NCI-H526 (cell line): ENCODE measurements around the gene XRCC3.
A peak's percentile ranks its signal among the peaks of the same experiment; 100 is the strongest.

ENCODE experiments used
- DNase-seq, 2 experiments: peaks; one replicate each; lab custom pipeline; 2025; lab: John Stamatoyannopoulos, UW

XRCC3 gene

DNA sequence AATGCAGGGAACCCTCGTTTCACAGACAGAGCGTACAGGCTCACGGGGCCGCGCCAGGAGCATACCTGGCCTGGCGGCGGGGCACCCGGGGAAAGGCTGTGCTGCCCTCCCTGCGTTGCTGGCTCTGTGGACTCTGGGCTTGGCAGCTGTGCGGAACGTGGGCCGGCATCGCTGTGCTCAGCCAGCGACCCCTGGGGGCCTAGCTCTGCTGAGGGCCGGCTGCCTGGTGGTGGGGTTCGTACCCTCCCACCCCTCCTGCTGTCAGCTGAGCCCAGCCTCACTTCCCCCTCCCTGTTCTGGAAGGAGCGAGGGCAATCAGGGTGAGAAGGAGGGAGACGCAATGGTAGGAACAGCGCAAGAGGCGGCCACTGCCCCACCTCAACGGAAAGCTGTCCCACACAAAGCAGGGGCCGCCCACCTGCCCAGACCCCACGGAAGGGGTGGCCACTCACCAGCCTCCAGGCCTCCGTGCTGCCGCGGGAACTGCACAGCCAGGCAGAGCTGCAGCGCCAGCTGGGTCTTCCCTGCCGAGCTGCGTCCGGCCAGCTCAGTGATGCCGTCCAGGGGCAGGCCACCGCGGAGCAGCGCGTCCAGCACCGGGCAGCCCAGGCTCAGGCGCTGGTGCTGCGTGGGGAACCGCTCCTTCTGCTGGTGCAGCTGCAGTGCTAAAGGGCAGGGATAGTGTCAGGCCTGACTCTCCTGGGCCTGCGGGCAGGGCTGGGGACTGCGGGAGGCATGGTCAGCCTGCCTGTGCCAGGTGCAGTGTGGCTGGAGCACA is 8.5 kb downstream of the XRCC3 start:
- DNase-seq = no peak

DNA sequence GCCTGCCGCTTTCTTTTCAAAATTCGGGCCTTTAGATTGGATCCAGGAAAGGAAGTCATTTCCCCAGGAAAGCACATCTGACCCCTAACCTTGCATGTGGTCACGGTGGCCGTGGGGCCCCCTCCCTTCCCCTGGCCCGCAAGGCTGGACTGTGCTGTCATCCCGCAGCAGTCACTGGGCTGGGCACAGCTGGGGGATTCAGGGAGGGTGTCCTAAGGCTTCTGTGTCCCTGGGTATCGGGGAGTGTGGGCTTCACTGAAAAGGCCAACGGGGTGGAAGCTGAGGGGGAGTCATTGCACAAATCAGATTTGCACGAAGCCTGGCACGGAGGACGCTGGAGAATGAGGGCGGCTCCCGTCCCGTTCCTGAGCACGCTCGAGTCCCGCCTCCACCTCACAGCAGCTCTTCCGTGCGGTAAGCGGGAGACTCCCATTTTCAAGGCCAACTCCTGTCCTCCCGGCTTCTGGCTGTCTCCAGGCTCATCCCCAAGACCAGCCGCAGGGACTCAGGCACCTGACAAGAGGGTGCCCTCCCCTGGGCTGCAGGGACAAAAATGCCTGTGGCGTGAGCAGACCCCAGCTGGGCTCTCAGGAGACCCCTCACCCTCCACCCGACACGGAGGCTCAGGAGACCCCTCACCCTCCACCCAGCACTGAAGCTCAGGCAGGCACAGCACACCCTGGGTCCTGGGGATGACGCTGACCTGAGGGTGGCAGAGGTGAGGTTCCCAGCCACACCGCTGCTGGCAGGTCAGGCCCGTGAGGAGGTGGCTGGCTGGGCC is 9.6 kb downstream of the XRCC3 start:
- no peak for DNase-seq

DNA sequence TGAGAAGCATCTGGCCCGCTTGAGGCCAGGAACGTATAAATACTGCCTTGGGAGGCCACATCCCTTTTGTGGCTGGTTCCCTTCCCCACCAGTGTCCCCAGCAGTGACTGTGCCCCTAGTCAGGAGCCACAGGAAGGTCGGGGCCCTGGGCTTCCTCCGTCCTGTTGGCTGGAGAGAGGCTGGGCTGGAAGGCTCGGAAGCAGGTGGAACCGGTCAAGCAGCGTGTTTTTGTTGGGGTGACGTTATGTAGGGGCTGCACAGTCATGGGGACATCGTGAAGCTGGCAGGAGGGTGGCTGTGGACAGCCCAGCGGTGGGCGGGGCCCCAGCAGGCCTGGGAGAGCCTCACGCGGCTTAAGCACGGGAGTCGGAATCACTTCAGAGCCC is 10.1 kb downstream of the XRCC3 start:
- DNase-seq = no peak

DNA sequence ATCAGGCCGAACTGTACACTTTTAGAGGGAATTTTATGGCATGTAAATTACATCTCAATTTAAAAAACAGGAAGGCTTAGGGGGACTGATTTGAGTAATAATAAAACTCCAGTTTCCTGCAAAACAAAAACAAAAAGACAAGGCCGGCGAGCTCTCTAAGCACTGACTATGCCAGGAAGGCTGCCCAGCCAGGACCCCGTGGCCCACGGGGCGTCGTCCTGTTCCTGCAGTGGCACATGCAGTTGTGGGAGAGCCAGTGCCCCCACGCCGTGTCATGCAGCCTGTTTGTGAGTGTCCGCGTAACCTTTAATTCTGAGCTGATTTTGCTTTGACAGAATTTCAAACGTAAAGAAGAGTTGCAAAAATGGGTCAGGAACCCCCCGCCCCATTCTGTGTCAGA is 10.5 kb downstream of the XRCC3 start:
- DNase-seq = no peak

DNA sequence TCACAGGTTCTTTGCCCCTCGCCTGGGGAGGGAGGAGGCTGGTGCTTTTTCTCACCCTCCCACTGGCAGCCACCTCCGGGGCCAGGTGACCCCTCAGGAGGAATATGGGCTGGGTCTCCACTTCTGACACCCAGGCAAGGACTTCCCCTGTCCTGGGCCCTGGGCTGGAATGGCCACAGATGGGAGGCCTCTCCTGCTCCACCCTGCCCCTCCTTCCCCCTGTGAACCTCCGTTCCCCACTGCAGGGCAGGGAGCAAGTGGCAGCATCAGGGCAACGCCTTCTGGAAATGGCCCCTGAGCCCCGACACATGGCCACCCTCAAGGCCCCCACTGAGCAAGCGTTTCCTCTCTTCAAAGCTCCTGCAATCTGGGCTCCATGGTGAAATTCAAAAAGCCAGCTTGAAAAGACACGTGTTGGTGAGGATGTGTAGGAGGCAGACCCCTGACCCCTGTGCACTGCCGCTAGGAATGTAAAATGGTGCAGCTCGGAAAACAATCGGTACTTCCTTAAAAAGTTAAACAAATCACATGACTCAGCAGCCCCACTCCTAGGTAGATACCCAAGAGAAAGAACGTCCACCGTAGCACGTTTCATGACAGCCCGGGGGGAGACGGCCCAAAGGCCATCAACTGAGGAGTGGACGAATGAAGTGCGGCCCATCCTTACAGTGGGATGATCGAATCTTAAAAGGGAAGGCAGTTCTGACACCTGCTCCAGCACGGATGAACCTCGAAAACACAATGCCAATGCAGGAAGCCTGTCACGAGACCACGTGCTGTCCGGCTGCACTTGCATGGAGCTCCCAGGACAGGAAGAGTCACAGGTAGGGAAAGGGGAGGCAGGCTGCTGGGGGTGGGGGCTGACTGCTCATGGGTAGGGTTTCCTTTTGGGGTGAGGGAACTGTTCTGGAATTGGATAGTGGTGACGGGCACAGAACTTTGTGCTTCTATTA is 11.5 kb downstream of the XRCC3 start:
- DNase-seq = no peak

DNA sequence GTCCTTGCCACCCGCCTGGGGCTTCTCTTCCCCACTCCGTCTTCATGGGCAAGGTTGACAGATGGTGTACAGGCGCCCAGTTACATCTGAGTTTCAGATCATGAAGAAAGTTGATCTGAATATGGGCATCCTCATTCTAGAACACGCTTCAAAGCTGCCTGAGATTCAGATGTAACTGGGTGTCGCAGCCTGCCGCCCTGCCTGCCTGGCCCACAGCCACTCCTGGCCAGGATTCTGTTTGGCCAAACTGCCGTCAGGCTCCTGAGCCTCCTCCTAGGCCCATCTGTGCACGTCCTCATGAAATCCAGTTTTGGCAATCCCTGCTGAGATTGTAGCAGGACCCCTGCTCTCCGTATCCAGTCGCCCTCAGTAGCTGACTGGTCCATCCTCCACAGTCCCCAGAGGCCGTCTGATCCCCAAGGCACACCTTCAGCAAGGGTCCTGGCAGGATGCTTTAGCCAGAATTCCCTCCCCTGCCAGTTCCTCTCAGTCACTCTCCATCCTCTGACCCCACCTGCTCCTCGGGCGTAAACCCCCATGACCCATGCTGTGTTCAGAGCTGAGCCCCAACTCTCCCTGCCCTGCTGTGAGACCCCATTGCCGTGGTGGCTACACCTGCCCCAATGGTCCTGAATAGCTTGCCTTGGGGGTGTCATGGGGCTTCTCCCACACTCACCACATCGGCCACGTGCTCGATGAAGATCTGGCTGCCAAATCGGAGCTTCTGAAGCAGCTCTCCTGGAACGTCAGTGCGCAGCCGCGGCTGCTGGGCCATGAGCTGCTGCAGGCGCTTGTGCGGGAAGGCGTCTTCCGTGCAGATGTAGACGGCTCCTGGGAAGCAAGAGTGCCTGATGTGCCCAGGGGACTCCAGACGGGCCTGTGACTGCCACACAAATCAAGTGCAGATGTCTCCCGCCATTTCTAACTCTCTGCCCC is 12.5 kb downstream of the XRCC3 start:
- DNase-seq = no peak

DNA sequence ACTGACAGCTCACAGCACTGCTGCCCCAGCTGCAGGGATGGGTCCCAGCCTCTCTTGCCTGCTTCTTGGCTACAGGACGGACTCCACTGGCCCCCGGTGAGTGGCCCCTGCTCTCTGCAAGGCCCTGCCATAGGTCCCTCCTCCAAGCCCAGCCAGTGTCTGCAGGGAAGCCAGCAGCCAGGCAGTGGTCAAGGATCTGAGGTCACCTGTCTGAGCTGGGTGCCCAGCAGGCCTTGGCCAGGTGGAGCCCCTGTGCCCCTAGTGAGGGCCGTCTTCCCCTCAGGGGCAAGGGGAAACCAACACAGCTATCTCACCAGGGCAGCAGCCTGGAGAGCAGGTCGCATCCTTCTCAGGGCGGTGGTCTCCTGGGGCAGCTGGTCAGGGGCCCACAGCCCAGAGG is 13.2 kb downstream of the XRCC3 start:
- no peak for DNase-seq

DNA sequence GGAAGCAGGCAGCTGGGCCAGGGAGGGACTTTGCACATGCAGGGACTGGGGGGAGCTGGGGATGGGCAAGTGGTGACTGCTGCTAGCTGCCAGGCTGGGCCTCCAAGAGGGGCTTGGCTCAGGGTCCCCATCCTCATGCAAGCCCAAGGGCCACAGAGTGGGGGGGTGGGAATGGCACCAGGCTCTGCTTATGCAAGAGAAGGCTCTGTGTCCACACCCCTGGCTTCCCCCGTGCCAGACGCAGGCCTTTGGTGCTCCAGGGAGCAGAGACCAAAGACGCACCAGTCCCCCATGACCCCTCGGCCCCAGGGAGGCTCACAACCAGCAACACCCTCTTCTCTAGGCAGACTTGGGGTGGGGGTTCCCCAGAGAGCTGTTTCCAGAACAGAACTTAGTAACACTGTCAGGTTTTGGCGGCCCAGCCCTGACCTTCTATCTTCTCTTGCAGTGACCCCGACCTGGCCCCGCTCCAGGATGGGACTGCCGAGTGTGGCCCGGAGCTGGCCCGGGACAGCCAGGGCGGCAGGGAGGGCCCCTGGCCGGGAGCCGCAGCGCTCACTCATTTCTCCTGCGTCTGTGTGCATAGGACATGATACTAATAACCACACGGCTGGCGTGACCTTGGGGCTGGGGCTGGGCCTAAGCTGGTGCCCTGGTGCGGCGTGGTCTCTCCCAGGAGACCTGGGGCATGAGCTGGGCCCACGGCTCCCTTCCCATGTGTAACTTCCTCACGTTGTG is 14.3 kb downstream of the XRCC3 start:
- DNase-seq = no peak

DNA sequence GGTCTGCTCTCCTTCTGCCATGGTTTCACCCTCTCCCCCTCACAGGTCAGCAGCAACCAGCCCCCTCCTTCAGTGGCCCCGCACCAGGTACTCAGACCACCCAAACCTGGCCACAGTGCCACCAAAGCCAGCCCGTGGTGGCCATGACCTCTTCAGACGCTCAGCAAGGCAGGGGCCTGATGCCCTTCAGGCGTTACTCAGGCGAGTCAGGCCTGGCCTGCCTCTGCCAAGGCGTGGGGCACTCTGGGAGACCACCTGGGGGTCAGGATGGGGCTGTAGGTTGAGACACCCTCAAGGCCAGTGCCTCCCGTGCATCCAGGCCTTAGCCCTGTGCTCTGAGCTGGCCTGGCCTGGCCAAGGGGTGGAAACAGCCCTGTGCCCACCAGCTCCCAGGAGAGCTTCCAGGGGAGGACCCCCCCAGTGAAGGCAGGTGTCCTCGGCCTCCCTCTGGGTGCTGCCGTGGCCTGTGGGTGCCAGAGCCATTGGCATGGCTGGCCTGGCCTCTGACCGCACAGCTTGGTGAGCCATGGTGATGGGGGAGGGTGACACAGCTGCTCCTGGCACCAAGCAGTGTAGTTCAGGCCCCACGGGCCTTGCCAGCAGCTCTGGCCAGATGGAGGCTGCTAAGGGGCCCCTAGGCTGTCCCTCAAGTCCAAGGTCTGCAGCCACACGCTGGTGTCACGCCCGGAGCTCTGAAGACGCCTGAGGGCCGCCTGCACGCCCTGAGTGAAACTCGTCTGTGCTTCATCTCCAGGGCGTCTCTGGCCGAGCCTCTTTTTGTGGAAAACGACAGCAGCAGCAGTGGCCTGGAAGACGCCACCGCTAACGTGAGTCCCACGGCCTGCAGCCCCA is 15.1 kb downstream of the XRCC3 start:
- no peak for DNase-seq

DNA sequence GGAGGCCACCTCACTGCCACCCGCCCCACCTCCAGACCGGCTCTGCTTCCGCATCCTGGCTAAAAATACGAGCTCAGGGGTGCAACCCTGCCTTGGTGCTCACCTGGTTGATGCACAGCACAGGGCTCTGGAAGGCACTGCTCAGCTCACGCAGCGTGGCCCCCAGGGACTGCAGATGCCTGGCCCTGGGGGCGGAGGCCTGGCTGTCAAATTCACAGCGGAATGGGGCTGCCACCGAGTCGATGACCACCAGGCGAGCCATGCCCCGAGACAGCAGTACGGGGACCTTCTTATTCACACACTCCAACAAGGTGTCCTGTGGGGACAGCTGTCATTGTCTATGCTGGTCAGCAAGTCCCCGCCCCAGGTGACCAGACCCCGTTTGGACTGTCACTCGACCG is 16.0 kb downstream of the XRCC3 start:
- no peak for DNase-seq

DNA sequence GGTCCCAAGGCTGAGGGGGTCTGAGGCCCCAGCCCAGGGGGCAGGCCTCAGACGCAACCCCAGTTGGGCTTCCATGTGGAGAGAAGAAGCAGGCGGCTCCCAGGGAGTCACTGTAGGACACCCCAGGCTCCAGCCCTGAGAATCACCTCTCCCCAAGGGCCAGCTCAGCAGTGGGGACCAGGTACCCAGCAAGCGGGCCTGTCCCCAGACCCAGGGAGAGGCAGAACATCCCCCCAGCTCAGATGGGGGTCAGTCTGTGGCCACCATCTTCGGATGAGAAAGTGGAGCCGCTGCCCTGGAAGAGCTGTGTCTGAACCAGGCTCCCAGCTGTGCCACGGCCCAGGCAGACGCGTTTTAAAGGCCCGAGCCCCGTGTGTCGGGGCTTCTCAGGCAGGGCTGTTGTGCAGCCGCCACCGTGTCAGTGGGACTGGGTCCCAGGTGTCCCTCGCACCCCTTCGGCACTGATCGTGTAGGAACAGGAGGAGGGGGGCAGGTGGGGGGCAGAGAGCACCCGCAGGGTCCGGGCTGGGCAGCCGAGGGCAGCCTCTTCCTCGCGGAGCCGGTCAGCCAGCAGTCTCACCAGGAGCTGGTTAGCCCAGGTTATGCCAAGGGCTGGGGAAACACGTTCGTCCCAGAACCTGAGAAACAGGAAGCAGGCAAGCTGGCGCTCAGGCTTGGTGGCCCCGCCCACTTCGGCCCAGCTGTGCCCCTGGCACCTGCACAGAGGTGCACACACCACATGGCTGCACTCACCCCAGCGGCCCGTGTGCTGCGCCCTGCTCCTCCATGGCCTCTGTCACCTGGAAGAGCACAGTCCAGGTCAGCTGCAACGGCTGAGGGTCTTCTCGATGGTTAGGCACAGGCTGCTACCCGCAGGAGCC is 16.6 kb downstream of the XRCC3 start:
- peak; percentile 47 to 71 for DNase-seq

DNA sequence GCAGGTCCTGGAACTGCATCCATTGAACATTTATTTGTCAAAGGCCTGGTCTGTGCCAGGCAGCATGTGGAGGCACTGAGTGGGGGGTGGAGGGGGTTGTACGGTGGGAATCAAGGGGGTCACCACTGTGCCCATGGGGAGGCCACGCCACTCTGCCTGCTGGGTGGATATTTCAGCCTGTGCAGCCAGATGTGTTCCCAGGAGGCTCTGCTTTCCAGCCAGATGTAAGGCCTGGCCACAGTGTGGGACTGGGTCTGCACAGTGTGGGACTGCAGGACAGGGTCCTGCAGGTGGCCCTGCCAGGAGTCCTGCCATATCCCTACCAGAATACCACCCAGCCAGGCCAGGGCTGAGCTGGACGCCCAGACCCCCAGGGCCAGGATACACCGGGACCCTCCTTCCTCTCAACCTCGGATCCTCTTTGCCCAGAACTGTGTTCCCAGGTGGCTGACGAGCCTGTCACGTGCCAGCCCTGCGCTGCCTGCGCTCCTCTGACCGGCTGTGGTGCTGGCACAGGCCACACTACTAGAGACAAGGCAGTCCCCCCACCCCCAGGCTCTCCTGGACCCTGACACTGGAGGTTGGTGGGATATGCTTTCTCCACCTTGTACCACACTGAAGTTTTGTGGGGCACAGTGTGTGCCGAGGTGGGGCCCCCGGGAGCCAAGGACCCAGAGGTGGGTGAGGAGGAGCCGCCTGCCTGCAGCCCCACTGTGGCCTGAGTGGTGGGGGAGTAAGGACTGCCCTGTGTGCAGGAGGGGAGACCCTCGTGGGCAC is 17.5 kb downstream of the XRCC3 start:
- no peak for DNase-seq

DNA sequence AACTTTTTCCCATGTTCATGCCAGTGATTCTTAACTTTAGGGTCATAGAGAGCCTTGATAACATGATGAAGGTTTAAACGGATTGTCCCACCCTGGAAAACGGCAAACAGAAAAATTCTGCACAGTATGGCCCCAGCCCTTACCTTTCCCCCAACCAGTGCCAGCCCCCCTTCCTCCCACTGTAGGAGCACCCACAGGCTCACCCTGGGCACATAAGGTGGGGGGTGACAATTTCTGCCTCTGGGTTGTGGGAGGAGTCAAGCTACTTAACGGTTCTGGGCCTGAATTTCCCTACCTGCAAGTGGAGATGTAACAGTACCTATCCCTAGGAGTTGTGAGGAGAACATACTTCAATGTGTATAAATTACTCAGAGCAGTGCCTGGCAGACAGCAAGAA is 18.0 kb downstream of the XRCC3 start:
- no peak for DNase-seq

DNA sequence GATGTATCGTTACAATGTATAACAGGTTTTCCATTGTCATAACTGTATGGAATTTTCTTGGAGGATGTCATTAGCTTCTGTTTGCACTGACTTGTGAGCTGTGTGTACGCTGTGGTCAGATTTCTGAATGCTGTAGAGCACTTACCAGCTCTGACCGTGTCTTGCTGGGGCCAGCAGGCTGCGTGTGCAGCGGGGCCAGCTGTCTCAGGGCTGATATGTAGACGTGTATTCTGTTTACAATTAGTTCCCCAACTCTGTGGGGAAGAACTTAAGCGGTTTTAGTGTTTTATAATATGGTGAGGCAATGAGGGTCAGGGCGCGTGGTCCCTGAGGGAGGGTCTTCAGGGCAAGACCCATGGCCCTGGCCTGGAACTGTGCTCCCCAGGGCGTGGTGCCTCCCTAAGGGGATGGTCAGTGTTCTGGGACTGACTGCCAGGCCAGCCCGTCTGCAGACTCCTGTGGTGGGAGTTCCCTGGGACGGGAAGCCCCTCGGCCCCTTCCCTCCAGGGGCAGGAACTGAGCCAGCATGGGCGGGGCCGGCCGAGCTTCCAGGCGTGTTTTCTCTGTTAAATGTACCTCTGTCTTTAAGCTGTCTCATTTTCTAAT is 18.7 kb downstream of the XRCC3 start:
- no peak for DNase-seq

DNA sequence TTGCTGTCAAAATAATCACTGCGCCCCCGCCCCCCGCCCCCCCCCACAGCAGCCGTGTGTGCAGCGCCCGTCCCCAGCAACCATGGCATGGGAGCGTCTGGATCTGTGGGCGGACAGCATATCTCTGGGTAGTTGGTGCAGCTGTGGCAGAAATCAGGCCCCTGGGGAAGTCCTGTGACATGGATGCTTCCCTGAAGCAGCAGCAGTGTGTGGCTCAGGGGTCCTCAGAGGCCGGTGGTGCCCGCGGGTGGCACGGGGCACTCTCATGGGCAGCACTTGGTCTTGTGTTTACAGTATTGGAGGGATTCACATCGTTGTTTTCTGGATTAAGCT is 19.2 kb downstream of the XRCC3 start:
- DNase-seq = no peak

DNA sequence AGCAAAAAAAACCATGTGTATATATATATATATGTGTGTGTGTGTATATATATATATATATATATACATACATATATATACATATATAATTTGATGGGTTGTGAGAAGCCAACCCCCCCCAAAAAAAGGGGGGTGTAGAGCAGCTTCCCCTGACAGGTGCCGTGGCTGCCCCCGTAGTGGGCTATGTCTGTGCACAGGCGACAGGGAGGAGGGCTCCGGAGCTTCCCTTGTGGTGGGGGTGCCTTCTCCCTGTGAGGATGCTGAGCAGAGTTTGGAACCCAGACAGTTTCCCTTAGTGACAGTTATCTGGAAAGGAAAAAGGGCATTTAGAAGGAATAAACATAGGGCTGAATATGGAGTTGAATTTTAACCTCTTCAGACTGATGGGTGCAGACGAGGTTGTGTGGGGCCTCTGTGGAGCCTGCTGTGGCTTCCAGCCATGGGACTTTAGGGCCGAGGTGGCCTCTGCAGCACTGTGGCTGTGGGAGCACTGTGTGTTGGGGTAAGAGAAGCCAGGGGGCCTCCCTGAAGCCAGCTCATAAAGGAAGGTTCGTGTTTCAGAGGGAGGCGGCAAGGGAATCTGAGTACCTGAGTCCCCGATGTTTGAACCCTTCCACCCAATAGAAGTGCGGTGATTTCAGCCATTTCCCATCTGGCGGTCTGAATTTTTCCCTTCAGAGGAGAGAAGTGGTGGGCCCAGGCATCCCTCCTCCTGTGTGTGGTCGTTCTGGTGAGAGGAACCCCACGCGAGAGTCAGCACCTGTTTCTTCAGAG is 19.8 kb downstream of the XRCC3 start:
- DNase-seq = no peak

DNA sequence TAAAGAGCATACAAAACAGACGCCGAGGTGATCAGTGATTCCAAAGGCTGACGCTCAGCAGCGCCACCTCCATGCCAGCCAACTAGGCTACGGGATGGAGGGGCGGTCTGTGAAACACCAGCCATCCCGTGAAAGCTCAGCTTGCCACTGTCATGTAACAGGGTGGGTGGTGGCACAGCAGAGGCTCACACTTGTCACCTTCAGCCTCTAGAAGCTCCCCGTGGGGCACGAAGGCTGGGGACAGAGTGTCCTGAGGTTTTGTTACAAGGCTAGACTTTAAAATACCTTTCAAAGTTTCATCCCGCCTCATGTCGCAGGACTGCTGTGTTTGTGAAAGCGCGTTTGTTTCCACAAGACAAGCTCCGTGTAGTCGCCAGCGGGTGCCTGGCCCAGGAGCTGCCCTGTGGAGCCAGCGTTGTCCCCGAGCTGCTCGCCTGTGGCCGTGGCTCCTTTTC is 20.7 kb downstream of the XRCC3 start:
- no peak for DNase-seq
